22Rv1 (cell line): Measurements from ENCODE around the gene GART.

Experiments used
- CTCF ChIP-seq: fragments of 450-650 bp; IDR thresholded peaks from 2 replicates; pipeline ENCODE4 v1.5.1; 2017; ENCODE audit warnings: mild to moderate bottlenecking
- ZFX ChIP-seq: fragments of 450-650 bp; IDR thresholded peaks from 2 replicates; pipeline ENCODE4 v1.6.1; 2017; ENCODE audit warnings: antibody characterized with exemption, borderline replicate concordance

GRCh38 chr21:33562389-33562788, 20.5 kb upstream of the GART start:
- TF ChIP-seq CTCF (no peak), ZFX (no peak)
